ENCODE measurements around the gene CHM.

Gene CHM

DNA sequence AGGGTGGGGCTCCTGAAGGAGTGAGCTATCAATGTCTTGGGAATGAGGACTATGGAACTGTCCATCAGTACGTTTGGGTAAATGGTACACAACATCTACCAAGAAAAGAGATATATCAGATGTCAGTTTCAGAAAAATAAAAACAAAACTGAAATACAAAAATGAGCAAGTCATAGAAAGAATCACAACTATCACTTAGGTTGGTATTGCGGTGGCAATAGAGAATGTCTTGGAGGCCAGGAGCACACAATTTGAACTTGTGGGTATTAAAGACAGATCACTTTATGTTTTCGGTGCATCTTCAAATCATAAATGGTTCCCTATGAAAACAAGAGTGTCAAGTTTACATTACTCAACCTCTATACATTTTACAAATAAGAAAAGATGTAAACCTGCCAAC is 176.8 kb downstream of the CHM start:
- TF ChIP-seq TAF1 (IDR thresholded peaks at IDR 0.05; ENCODE audit: borderline replicate concordance, low read depth, low read length) (no peak), POLR2AphosphoS5 (IDR thresholded peaks at IDR 0.05; ENCODE audit: low read depth, low read length) (no peak), POLR2A (IDR thresholded peaks at IDR 0.05; ENCODE audit: low read depth, low read length) (no peak)
- DNase-seq (ENCODE audit: insufficient read length) (no peak), FAIRE-seq (no peak)

- no peak for DNase-seq (ENCODE audit: insufficient read length)
- TF ChIP-seq TAF1 (IDR thresholded peaks at IDR 0.05; ENCODE audit: borderline replicate concordance, low read depth, low read length) = no peak
- TF ChIP-seq POLR2AphosphoS5 (IDR thresholded peaks at IDR 0.05; ENCODE audit: low read depth, low read length) = no peak
- TF ChIP-seq POLR2A (IDR thresholded peaks at IDR 0.05; ENCODE audit: low read depth, low read length) = no peak
- no peak for FAIRE-seq
Measured at GRCh38 chrX:85865324-85865723, 182.0 kb downstream of the CHM start.

GRCh38 chrX:85859426-85859825 is 187.9 kb downstream of the CHM start:
- DNase-seq (ENCODE audit: insufficient read length) (no peak), FAIRE-seq (no peak)
- TF ChIP-seq TAF1 (IDR thresholded peaks at IDR 0.05; ENCODE audit: borderline replicate concordance, low read depth, low read length) (no peak), POLR2AphosphoS5 (IDR thresholded peaks at IDR 0.05; ENCODE audit: low read depth, low read length) (no peak), POLR2A (IDR thresholded peaks at IDR 0.05; ENCODE audit: low read depth, low read length) (no peak)

DNA sequence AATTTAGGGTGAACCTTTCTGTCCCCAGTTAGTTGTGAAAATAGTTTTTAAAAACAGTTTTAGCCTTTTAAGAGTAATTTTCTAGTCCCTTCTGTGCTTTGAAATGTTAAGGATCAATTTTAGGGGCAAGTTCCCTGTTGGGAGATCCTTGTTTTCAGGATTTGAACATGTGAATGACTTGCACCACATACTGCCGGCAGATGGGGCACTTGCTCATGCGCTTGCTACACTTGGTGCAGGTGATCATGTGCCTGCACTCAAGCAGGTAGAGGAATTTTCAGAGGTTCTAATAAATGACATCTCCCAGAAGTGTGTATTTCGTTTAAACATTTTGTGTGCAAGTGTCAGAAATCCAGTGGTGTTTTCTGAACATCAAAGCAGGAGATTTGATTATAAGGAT is 195.9 kb downstream of the CHM start:
- TF ChIP-seq POLR2AphosphoS5 (IDR thresholded peaks at IDR 0.05; ENCODE audit: low read depth, low read length) (no peak), TAF1 (IDR thresholded peaks at IDR 0.05; ENCODE audit: borderline replicate concordance, low read depth, low read length) (no peak), POLR2A (IDR thresholded peaks at IDR 0.05; ENCODE audit: low read depth, low read length) (no peak)
- no peak for FAIRE-seq
- no peak for DNase-seq (ENCODE audit: insufficient read length)

- TF ChIP-seq POLR2AphosphoS5 (IDR thresholded peaks at IDR 0.05; ENCODE audit: low read depth, low read length) = no peak
- no peak for DNase-seq (ENCODE audit: insufficient read length)
- no peak for FAIRE-seq
Measured at GRCh38 chrX:85836868-85837267, 210.5 kb downstream of the CHM start.

GRCh38 chrX:85828771-85829170 is 218.6 kb downstream of the CHM start:
- DNase-seq (ENCODE audit: insufficient read length) (no peak), FAIRE-seq (no peak)
- TF ChIP-seq POLR2A (IDR thresholded peaks at IDR 0.05; ENCODE audit: low read depth, low read length) (no peak), TAF1 (IDR thresholded peaks at IDR 0.05; ENCODE audit: borderline replicate concordance, low read depth, low read length) (no peak), POLR2AphosphoS5 (IDR thresholded peaks at IDR 0.05; ENCODE audit: low read depth, low read length) (no peak)

- no peak for DNase-seq (ENCODE audit: insufficient read length)
- no peak for FAIRE-seq
- no peak for TF ChIP-seq TAF1 (IDR thresholded peaks at IDR 0.05; ENCODE audit: borderline replicate concordance, low read depth, low read length)
- TF ChIP-seq POLR2AphosphoS5 (IDR thresholded peaks at IDR 0.05; ENCODE audit: low read depth, low read length) = no peak
- TF ChIP-seq POLR2A (IDR thresholded peaks at IDR 0.05; ENCODE audit: low read depth, low read length) = no peak
Measured at GRCh38 chrX:85815203-85815751, 232.1 kb downstream of the CHM start.
